OCI-LY7 (cell line): ENCODE measurements around the gene ATE1.

ENCODE experiments used
- EZH2phosphoT487 ChIP-seq: fragments of 200-600 bp; sonication (generic); IDR thresholded peaks from 2 replicates; pipeline ENCODE4 v1.6.1; 2018; ENCODE audit warnings: low read depth, borderline replicate concordance, mild to moderate bottlenecking, mixed run types, antibody characterized with exemption, low read length, moderate library complexity, mixed read lengths
- TF ChIP-seq, protein P1 (sequence below): fragments of 200-600 bp; sonication (generic); conservative IDR thresholded peaks from 2 replicates; pipeline ENCODE4 v1.5.1; 2014; ENCODE audit warnings: mild to moderate bottlenecking, antibody characterized with exemption, low read length, moderate library complexity, mixed read lengths

DNA sequence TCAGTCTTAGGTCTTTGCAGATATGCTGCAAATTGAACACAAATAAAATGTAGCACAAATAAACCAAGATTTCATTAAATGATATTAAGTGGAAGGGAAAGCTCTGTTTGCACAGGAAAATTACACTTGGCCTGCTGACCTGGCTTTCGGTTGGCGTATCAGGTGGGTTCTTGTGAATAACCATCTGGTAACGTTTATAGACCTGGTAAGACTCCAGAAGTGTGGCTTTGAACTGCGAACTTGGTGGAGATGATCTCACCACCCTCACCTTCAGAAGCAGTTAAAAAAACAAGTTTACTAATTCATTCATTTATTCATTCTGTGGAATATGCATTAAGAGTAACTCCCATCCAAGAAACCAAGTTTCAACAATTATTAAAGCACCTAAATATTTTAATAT, 28.1 kb downstream of the ATE1 start:
- TF ChIP-seq, protein P1, sequence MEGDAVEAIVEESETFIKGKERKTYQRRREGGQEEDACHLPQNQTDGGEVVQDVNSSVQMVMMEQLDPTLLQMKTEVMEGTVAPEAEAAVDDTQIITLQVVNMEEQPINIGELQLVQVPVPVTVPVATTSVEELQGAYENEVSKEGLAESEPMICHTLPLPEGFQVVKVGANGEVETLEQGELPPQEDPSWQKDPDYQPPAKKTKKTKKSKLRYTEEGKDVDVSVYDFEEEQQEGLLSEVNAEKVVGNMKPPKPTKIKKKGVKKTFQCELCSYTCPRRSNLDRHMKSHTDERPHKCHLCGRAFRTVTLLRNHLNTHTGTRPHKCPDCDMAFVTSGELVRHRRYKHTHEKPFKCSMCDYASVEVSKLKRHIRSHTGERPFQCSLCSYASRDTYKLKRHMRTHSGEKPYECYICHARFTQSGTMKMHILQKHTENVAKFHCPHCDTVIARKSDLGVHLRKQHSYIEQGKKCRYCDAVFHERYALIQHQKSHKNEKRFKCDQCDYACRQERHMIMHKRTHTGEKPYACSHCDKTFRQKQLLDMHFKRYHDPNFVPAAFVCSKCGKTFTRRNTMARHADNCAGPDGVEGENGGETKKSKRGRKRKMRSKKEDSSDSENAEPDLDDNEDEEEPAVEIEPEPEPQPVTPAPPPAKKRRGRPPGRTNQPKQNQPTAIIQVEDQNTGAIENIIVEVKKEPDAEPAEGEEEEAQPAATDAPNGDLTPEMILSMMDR: no peak
- TF ChIP-seq EZH2phosphoT487: no peak
